Left cardiac atrium (tissue), 4 donors: ENCODE results near the gene CRTC1. TPM values are rescaled to one million over a fixed set of nuclear protein-coding genes. Genes with fewer than 3 reads are reported as not detected.
A peak's percentile ranks its signal among the peaks of the same experiment; 100 is the strongest.

ENCODE experiments used
- ATAC-seq, 2 donors: fragments of 200-7000 bp; cut with Tn5 transposase; one replicate each; pipeline ENCODE4 v1.9.1; 2020; ENCODE audit warnings: mild to moderate bottlenecking in 2 of 2, moderate library complexity in 2 of 2
- DNase-seq: peaks from one replicate; pipeline ENCODE4 v3.0.0-alpha.2; 2020
- intact Hi-C, 2 donors: fragments of 100-400 bp; cut with DNase I; formaldehyde crosslinking; loops; one replicate each; pipeline versions ENCODE4 v1.14.1 to v1.15.1; 2022 to 2023
- total RNA-seq, 2 donors: library from RNA; stranded (reverse); fragmentation: NEBNext Ultra II Directional; extraction: Animal tissue kit (Norgen Biotek cat#: 25700); gene quantifications; one replicate each; pipeline ENCODE4 v1.2.1, GENCODE V29; 2021
- donor health status: DM: no; HTN: yes; CAD: no.
- donor health status: DM: no; HTN: yes; CAD: no; lungs with severe emphysema.
- donor health status: DM: yes; HTN: yes; CAD: no.
- donor health status: Dilated cardiomyopathy.

Gene CRTC1
- total RNA-seq, 2 donors from 2014 or later, result 10.5 to 11.1 TPM

GRCh38 chr19:18684642-18684993 lies 1.1 kb downstream of the CRTC1 start:
- ATAC-seq (no peak), DNase-seq (no peak)
- intact Hi-C loops, result loop anchor here in 1 of 2 donors (10.0 kb wide), 1 partner anchor 150 kb away; the partner anchor contains the start of gene UPF1

- intact Hi-C loops, result loop anchor here in 1 of 2 donors (10.0 kb wide), 1 partner anchor 149 kb away; the partner anchor contains the start of gene UPF1
- ATAC-seq (no peak), DNase-seq (no peak)
Observed at GRCh38 chr19:18685597-18686190, 2.2 kb downstream of the CRTC1 start.

DNA sequence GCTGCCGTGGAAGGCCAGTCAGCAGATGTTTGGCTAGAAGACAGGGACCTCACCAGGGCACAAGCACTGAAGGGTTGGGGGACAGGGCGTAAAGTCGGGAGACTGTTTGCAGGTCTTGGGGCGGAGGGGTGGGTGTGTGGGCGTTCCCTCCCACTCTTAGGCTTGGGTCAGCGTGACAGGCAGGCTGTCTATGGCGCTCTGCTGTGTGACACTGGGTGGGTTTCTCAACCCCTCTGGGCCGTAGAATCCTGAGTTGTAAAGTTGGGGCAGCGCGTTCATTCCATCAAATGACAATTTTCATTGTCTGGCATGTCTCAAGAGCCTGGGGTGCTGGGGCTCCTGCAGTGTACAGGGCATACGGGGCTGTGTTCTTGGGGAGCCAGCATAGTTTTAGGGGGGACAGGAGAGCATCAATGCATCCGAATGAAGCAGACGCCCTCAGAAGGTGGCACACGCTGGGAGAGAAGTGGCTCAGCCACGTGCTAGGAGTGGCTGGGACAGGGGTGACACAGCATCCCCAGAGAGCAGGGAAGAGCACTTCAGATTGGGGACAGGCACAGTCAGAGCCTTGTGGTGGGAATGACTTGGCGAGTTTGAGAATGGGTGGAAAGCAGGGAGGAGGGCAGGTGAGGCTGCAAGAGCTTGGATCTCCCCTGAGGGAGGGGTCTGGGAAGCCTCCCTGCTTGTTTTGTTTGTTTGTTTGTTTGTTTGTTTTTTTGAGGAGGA lies 4.4 kb downstream of the CRTC1 start:
- DNase-seq, result no peak
- intact Hi-C loops, result loop anchor here in 1 of 2 donors (10.0 kb wide), 1 partner anchor 147 kb away; the partner anchor contains the start of gene UPF1
- ATAC-seq, result no peak

GRCh38 chr19:18696023-18696422 lies 12.5 kb downstream of the CRTC1 start:
- intact Hi-C loops, result no loop called here
- ATAC-seq, result no peak
- DNase-seq, result no peak

DNA sequence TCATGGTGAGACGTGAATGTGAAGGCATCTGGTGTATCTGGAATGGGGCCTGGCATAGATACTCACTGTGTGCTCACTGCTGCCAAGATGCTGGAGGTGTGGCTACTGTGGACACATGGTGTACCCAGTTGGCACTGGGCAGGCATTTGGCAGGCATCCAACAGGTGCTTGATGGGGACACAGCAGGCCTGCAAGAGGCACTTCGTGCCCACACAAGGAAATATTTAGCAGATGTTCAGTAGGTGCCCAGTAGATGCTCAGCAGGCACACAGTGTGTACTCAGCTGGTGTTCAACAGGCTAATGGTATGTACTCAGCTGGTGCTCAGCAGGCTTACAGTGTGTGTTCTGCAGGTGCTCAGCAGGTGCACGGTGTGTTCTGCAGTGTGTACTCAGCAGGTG lies 14.2 kb downstream of the CRTC1 start:
- intact Hi-C loops, result no loop called here
- DNase-seq, result no peak
- ATAC-seq, result no peak

DNA sequence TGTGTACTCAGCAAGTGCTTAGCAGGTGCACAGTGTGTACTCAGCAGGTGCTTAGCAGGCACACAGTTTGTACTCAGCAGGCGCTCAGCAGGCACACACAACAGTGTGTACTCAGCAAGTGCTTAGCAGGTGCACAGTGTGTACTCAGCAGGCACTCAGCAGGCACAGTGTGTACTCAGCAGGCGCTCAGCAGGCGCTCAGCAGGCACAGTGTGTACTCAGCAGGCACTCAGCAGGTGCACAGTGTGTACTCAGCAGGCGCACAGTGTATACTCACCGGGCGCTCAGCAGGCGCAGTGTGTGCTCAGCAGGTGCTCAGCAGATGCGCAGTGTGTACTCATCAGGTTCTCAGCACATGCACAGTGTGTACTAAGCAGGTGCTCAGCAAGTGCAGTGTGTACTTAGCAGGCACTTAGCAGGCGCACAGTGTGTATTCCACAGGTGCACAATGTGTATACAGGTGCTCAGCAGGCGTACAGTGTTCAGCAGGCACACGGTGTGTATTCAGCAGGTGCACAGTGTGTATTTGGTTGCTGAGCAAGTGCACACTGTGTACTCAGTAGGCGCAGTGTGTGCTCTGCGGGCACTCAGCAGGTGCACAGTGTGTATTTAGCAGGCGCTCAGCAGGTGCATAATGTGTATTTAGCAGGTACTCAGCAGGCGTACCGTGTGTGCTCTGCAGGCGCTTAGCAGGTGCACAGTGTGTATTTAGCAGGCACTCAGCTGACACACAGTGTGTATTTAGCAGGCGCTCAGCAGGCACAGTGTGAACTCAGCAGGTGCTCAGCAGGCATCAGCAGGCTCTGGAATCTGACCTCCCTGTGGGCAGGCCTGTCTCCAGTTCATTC lies 15.1 kb downstream of the CRTC1 start:
- intact Hi-C loops, result no loop called here
- DNase-seq, result no peak
- no peak for ATAC-seq

DNA sequence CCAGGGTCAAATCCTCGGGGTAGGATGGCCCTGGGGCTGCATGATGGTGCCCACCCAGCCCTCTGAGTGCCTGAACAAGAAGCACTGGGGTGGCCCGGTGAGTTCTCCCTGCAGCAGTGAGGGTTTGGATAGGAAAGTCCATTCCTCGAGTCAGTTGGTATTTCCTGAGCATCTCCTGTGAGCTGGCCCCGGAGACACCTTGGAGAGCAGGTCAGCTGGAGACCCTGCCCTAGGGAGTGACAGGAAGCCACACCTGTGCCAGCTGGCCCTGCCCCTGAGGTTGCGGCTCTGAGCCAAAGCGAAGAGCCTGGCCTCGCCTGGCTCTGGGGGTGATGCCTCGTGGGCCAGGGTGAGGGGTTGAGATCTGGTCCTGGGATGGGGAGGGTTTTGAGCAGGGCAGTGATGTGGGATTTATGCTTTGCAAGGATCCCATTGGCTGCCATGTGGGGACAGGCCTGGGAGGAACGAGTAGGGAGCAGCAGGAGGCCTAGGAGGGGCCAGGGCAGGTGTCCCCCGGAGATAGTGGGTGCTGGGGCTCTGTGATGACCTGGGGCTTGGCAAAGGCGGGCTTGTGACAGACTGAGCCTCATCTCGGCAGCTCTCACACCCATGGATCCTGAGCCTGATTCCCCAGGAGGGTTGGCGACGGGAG lies 16.0 kb downstream of the CRTC1 start:
- DNase-seq, result no peak
- intact Hi-C loops, result no loop called here
- ATAC-seq, result no peak

DNA sequence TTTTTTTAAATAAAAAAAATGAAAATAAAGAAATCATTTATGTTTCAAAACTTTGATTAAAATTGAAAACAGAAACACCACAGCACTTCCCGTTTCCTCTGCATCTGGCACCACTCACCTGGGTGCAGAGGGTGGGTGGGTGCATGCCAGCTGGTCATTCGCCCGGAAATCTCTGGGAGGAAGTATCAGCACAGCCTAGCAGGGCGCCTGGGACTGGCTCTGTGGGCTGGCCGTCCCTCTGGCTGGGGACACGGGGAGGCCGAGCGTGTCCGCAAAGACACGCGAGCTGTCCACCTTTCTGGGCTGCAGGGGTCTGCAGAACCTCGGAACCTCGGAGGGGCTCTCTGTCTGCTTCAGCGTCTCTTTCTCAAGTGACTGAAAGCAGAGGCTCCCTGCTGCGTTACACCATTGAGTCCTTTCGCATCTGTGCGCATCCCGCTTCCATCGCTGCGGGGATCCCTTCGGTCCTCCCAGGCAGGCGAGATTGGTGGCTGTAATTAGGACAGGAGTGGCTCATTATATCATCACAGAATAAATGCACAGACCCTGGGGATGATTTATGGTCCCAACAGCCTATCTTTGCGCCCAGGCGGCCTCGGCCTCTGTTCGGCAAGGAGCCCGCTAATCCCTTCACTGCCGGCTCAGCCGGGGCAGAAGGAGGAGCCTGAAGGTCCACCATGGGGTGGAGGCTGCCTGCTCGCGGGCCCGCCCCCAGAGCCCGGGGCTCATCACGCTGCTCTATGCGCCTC lies 17.2 kb downstream of the CRTC1 start:
- peak; percentile 93 to 96 for ATAC-seq
- peak; percentile 80 for DNase-seq
- intact Hi-C loops, result no loop called here

- peak in 1 of 2 donors; percentile 8 for ATAC-seq
- no peak for DNase-seq
- intact Hi-C loops, result no loop called here
Observed at GRCh38 chr19:18701250-18701608, 17.7 kb downstream of the CRTC1 start.

DNA sequence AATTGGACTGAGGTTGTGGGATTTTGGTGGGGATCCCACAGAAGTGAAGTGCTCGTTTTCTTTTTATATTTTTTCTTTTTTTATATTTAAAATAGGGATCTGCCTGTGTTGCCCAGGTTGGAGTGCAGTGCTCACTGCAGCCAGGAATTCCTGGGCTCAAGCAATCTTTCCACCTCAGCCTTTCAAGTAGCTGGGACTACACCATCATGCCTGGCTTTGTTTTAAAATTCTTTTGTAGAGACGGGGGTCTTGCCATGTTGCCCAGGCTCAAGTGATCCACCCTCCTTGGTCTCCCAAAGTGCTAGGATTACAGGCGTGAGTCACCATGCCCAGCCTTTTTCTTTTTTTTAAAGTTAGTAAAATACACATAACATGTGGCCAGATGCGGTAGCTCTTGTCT lies 20.6 kb downstream of the CRTC1 start:
- intact Hi-C loops, result no loop called here
- no peak for ATAC-seq

GRCh38 chr19:18704971-18705370 lies 21.5 kb downstream of the CRTC1 start:
- no peak for ATAC-seq
- intact Hi-C loops, result no loop called here

More for the DNA sequence above, 20.6 kb downstream of the CRTC1 start:
- no peak for DNase-seq

DNA sequence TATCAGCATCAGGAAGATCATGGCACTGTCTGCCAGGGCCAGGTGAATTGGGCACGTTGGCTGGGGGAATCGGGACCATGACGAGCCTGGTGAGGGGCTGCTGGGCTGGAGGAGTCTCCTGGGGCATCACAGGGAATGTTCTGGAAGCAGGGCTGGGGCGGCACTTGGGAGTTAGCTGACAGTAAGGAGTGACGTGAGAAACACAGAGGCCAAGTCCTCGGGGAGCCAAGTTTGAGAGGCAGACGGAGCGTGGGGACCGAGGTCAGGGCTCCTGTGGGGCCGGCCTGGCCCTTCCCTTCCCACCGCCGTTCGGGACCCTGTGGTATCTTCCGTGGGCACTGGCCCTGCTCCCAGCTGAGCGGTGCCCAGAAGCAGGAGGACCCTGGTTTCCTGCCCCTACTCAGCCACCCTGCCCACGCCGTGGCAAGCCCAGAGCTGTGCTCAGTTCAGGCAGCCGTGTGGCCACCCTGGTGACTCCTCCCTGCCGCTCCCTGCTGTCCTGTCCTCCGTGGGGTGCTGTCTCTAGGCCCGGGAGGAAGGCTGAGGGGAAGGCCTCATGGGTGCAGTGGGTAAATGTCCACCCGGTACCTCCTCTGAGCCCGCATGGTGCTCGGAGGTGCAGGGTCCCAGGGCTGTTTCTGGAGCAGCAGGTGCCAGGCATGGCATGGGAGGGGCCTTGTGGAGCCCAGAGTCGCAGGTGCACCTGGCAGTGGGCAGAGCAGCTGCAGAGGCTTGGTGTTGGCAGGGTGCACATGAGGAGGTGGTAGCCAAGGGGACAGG lies 25.2 kb downstream of the CRTC1 start:
- intact Hi-C loops, result no loop called here
- peak; percentile 46 for DNase-seq

More at GRCh38 chr19:18704971-18705370, 21.5 kb downstream of the CRTC1 start:
- DNase-seq, result no peak

GRCh38 chr19:18709546-18709945 lies 26.1 kb downstream of the CRTC1 start:
- intact Hi-C loops, result no loop called here
- ATAC-seq (no peak), DNase-seq (no peak)

More for the DNA sequence above, 25.2 kb downstream of the CRTC1 start:
- ATAC-seq, result peak in 1 of 2 donors; percentile 20

DNA sequence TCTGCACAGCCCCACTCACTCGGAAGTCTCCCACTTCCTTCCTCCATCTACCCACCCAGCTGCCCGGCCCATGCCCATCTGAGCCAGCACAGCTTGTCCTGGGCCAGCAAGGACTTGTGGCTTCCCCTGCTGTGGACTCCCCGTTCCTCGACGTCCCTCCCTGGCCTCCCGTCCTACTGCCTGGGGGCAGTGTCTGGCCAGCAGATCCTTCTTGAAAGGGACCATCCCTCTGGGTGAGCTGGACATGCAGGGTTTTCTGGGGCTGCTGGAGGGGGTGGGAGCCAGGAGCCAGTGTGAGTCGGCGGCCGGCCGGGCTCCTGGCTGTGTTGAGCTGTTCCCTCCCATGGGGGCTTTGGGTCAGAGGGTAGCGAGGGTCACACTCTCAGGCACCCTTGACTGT lies 26.7 kb downstream of the CRTC1 start:
- intact Hi-C loops, result no loop called here
- ATAC-seq (no peak), DNase-seq (no peak)

GRCh38 chr19:18710996-18711751 lies 27.7 kb downstream of the CRTC1 start:
- DNase-seq, result peak; percentile 79
- intact Hi-C loops, result no loop called here

DNA sequence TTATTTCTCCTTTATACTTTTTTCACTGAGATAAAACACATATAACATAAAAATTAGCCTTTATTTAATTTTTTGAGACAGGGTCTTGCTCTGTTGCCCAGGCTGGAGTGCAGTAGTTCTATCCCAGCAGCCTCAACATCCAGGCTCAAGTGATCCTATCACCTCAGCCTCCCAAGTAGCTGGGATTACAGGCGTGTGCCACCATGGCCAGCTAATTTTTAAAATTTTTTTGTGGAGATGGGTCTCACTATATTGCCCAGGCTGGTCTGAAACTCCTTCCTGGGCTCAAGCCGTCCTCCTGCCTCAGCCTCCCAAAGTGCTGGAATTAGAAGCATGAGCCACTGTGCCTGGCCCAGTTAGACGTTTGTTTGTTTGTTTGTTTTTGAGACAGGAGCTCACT lies 28.4 kb downstream of the CRTC1 start:
- DNase-seq, result no peak
- no peak for ATAC-seq
- intact Hi-C loops, result no loop called here

More at GRCh38 chr19:18710996-18711751, 27.7 kb downstream of the CRTC1 start:
- peak; percentile 80 to 83 for ATAC-seq

DNA sequence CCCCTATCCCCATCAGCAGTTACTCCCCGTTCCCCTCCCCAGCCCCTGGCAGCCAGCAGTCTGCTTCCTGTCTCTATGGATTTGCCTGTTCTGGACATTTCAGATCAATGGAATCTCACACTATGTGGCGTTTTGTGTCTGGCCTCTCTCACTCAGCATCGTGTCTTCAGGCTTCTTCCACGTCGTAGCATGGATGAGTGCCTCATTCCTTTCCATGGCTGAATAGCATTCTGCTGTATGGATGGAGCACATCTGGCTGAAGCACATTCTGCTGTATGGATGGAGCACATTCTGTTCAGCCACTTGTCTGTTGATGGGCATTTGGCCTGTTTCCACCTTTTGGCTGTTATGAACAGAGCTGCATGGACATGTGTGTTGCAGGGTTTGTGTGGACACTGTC lies 29.5 kb downstream of the CRTC1 start:
- ATAC-seq (peak in 1 of 2 donors; percentile 13), DNase-seq (no peak)
- intact Hi-C loops, result no loop called here
